ENCODE results near the gene ABHD17A. TPM values are rescaled to one million over a fixed set of nuclear protein-coding genes. Genes with fewer than 3 reads are reported as not detected.
A peak's percentile ranks its signal among the peaks of the same experiment; 100 is the strongest.

The ABHD17A gene
- total and polyA plus RNA-seq, 2 donors (not counting 1 experiment from before 2014, with no cell fraction given) = 63.1 to 134 TPM

- WGBS (ENCODE audit: insufficient coverage) = 94% methylated on average over 31 of the region's 35 CpGs
- ChIA-PET CTCF (interaction anchor here (2.3 to 4.9 kb wide), 2 partner anchors 15 kb away, joined by 7 to 57 read pairs; no protein-coding TSS in a partner anchor), POLR2A (no interaction called here)
- no peak overlapping the region for H3K4me2 ChIP-seq (replicated peaks; ENCODE audit: low read depth, low read length, poor library complexity, severe bottlenecking)
- no peaks in the 10 kb centered on the region for H3K9me3 Mint-ChIP-seq (ENCODE audit: insufficient read depth)
- H3K79me2 ChIP-seq (ENCODE audit: control insufficient read depth, insufficient read depth, low read length) = peaks cover 98% of the 10 kb centered on the region
- no peaks in the 10 kb centered on the region for H3K27me3 Mint-ChIP-seq
- intact Hi-C loops (cut with micrococcal nuclease) = no loop called here
- ATAC-seq (ENCODE audit: low read depth) (no peak), DNase-seq (no peak)
- H3K36me3 ChIP-seq (replicated peaks in 1 of 2; ENCODE audit: control extremely low read depth in 1 of 2, control insufficient read depth in 1 of 2, extremely low read depth in 1 of 2, insufficient read depth in 2 of 2, low read length in 1 of 2) = peaks cover 0 to 19% of the 10 kb centered on the region in 2 experiments
- TF ChIP-seq EZH2 (IDR thresholded peaks at IDR 0.05; ENCODE audit: borderline replicate concordance, insufficient read depth, low read depth, low read length, poor library complexity, severe bottlenecking) (no peak), CTCF (IDR thresholded peaks at IDR 0.05) (no peak)
- no peak overlapping the region for H3K4me3 Mint-ChIP-seq
- no peak overlapping the region for H3K27ac ChIP-seq (ENCODE audit: low read length in 2 of 2)
- no peak overlapping the region for H3K27ac Mint-ChIP-seq
- peaks cover 26 to 40% of the 10 kb centered on the region in 2 donors for H3K4me1 ChIP-seq (ENCODE audit: control insufficient read depth in 2 of 2, insufficient read depth in 2 of 2, low read length in 2 of 2)
- no peak overlapping the region for H3K4me3 ChIP-seq (ENCODE audit: control extremely low read depth in 1 of 5, extremely low read depth in 1 of 5, insufficient read depth in 1 of 5, low read depth in 2 of 5, low read length in 4 of 5)
- no peak overlapping the region for H3K9ac ChIP-seq (ENCODE audit: low read length)
- H3K27me3 ChIP-seq (replicated peaks in 1 of 4; ENCODE audit: control extremely low read depth in 1 of 4, control insufficient read depth in 3 of 4, insufficient read depth in 4 of 4, low read length in 3 of 4) = no peaks in the 10 kb centered on the region
- H3K9me3 ChIP-seq (ENCODE audit: control extremely low read depth in 1 of 3, control insufficient read depth in 2 of 3, insufficient read depth in 1 of 3, low read length in 2 of 3) = no peaks in the 10 kb centered on the region
- H3K4me1 Mint-ChIP-seq = peaks cover 56% of the 10 kb centered on the region
- no peak overlapping the region for H2AFZ ChIP-seq (ENCODE audit: insufficient read depth, low read depth, low read length, poor library complexity, severe bottlenecking)
- peaks cover 98% of the 10 kb centered on the region for H4K20me1 ChIP-seq (ENCODE audit: control insufficient read depth, insufficient read depth, low read length, poor library complexity, severe bottlenecking)
These were observed 43.9 kb downstream of the ABHD17A start for GRCh38 chr19:1841209-1841924.

GRCh38 chr19:1840541-1841115 is 44.7 kb downstream of the ABHD17A start:
- Histone ChIP-seq H2AFZ (ENCODE audit: insufficient read depth, low read depth, low read length, poor library complexity, severe bottlenecking) (no peak overlapping the region), H3K9me3 (ENCODE audit: control extremely low read depth in 1 of 3, control insufficient read depth in 2 of 3, insufficient read depth in 1 of 3, low read length in 2 of 3) (no peaks in the 10 kb centered on the region), H3K9ac (ENCODE audit: low read length) (no peak overlapping the region), H3K27ac (ENCODE audit: low read length in 2 of 2) (peak overlapping the region in 1 of 2 donors; percentile 33), H3K27me3 (replicated peaks in 1 of 4; ENCODE audit: control extremely low read depth in 1 of 4, control insufficient read depth in 3 of 4, insufficient read depth in 4 of 4, low read length in 3 of 4) (no peaks in the 10 kb centered on the region), H3K4me3 (ENCODE audit: control extremely low read depth in 1 of 5, extremely low read depth in 1 of 5, insufficient read depth in 1 of 5, low read depth in 2 of 5, low read length in 4 of 5) (no peak overlapping the region), H4K20me1 (ENCODE audit: control insufficient read depth, insufficient read depth, low read length, poor library complexity, severe bottlenecking) (peaks cover 98% of the 10 kb centered on the region), H3K79me2 (ENCODE audit: control insufficient read depth, insufficient read depth, low read length) (peaks cover 98% of the 10 kb centered on the region), H3K4me2 (replicated peaks; ENCODE audit: low read depth, low read length, poor library complexity, severe bottlenecking) (peak overlapping the region; percentile 15), H3K4me1 (ENCODE audit: control insufficient read depth in 2 of 2, insufficient read depth in 2 of 2, low read length in 2 of 2) (peaks cover 18 to 32% of the 10 kb centered on the region in 2 donors), H3K36me3 (replicated peaks in 1 of 2; ENCODE audit: control extremely low read depth in 1 of 2, control insufficient read depth in 1 of 2, extremely low read depth in 1 of 2, insufficient read depth in 2 of 2, low read length in 1 of 2) (peaks cover 0 to 12% of the 10 kb centered on the region in 2 experiments)
- Mint-ChIP-seq H3K4me1 (peaks cover 52% of the 10 kb centered on the region), H3K9me3 (ENCODE audit: insufficient read depth) (no peaks in the 10 kb centered on the region), H3K27me3 (no peaks in the 10 kb centered on the region), H3K4me3 (no peak overlapping the region), H3K27ac (no peak overlapping the region)
- CTCF ChIA-PET = interaction anchor here (4.9 kb wide), 1 partner anchor 14 kb away, joined by 57 read pairs; no protein-coding TSS in a partner anchor
- intact Hi-C loops (cut with micrococcal nuclease) = no loop called here
- WGBS (ENCODE audit: insufficient coverage) = 86% methylated on average over 18 of the region's 22 CpGs
- DNase-seq (no peak), ATAC-seq (ENCODE audit: low read depth) (no peak)
- TF ChIP-seq CTCF (IDR thresholded peaks at IDR 0.05) = no peak
- no peak for TF ChIP-seq EZH2 (IDR thresholded peaks at IDR 0.05; ENCODE audit: borderline replicate concordance, insufficient read depth, low read depth, low read length, poor library complexity, severe bottlenecking)
- POLR2A ChIA-PET = no interaction called here

Measured in B cell (primary cell).